Skin epidermis (tissue), 12 donors: ENCODE data around the gene PC.
A peak's percentile ranks its signal among the peaks of the same experiment; 100 is the strongest.

ENCODE experiments used
- H3K27ac ChIP-seq, 21 experiments: fragments of 200-600 bp; sonication (generic) in 11 of 21; one replicate each; pipeline ENCODE4 v1.5.0; 2020; ENCODE audit warnings: mild to moderate bottlenecking in 3 of 21, inconsistent platforms in 2 of 21, moderate library complexity in 2 of 21
- H3K4me3 ChIP-seq, 7 experiments: fragments of 200-600 bp; sonication (generic) in 2 of 7; one replicate each; pipeline ENCODE4 v1.5.0; 2020; ENCODE audit warnings: inconsistent platforms in 2 of 7, mild to moderate bottlenecking in 2 of 7, moderate library complexity in 1 of 7

Gene PC

GRCh38 chr11:66891851-66892660, 66.1 kb downstream of the PC start:
- H3K4me3 ChIP-seq: no peak overlapping the region
- H3K27ac ChIP-seq: peak overlapping the region in 3 of 21 experiments; percentile 35 to 45 (median 39)

- Histone ChIP-seq H3K27ac (no peak overlapping the region), H3K4me3 (no peak overlapping the region)
Observed at GRCh38 chr11:66889960-66890359, 68.2 kb downstream of the PC start.

DNA sequence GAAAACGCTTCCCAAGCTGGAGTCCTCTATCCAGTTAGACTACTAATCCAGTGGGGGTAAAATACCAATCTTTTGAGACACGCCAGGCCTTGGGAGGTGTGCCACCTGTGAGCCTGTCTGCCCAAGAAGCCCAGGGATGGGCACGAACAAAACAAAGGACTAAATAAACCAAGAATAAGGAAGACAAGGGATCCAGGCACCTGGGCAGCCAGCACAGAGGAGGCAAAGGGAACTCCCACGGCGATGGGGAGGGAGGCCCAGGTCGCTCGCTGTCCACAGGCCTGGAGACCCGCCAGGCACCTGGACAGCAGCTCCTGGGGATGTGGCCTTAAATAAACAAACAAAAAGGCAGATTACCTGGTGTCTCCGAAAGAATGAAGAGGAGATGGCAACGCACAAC, 69.9 kb downstream of the PC start:
- Histone ChIP-seq H3K27ac (no peak overlapping the region), H3K4me3 (no peak overlapping the region)

GRCh38 chr11:66887526-66887925, 70.7 kb downstream of the PC start:
- no peak overlapping the region for H3K4me3 ChIP-seq

GRCh38 chr11:66886671-66887221, 71.4 kb downstream of the PC start:
- H3K4me3 ChIP-seq: no peak overlapping the region
- H3K27ac ChIP-seq: peak overlapping the region in 1 of 21 experiments; percentile 27

More at GRCh38 chr11:66887526-66887925, 70.7 kb downstream of the PC start:
- H3K27ac ChIP-seq: no peak overlapping the region

- H3K4me3 ChIP-seq: no peak overlapping the region
- H3K27ac ChIP-seq: no peak overlapping the region
Observed at GRCh38 chr11:66885950-66886440, 72.2 kb downstream of the PC start.

DNA sequence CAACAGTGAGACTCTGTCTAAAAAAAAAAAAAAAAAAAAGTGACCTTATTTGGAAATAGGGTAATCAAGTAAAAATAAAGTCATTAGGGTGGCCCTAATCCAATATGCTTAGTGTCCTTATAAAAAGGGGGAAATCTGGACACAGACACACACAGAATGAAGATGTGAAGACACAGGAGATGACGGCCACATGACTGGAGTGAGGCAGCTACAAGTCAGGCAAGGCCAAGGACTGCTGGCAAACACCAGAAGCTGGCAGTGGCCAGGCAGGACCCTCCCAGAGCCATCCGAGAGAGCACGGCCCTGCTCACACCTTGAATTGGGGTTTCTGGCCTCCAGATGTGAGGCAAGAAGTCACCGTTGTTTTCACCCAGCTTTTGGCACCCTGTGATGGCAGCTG, 72.7 kb downstream of the PC start:
- no peak overlapping the region for H3K27ac ChIP-seq
- H3K4me3 ChIP-seq: no peak overlapping the region

DNA sequence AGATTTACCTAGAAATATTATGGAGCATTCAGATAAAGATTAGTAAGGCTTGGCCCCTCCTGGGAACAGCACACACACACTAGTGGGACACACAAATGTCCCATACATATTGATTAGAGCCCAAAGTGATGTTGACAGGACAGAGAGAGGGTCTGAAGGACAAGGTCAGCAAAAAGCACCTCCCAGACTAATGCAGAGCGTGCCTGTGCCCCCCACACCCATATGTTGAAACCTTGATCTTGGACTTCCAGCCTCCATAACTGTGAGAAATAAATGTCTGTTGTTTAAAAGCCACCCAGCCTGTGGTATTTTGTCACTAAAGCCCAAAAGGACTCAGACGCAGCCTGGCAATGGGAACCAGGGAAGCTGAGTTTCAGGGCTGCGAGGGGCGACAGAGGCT, 73.7 kb downstream of the PC start:
- H3K27ac ChIP-seq: no peak overlapping the region

DNA sequence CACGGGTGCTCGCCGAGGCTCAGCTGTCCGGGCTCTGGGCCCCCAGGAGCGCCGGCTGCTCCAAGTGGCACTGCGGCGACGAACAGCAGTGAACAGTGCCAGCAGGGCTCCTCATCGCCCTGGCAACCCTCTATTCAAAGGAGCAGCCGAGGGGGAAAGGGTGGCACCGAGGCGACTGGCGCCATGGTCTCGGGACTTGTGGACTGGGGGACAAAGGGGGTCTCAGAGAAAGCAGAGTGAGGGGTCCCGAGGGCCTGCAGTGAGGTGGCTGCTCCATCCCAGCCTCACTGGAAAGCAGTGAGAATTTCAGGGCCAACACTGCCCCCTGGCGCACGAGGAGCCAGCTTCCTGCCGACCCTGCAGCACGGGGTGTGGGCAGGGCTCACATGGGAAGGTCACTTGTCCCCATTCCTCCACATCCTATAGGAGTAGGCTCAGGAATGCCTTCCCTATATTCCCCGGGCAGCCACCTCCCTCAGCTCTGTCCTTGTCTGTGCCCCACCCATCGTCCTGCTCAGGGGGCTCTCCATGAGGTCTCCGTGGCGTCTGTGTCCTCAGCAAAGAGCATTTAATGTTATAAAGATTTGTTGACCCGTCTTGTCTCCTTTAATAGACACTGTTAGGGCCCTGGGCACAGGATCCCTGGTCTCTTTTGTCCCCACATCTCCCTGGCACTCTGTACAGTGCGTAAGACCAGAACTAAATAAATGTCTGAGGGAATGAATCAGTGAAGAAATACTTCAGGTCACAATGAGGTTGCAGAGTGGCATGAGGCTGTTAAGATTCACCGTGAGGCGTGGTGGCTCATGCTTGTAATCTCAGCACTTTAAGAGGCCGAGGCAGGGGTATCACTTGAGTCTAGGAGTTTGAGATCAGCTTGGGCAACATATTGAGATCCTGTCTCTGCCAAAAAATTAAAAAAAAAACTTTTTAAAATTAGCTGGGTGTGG, 74.9 kb downstream of the PC start:
- Histone ChIP-seq H3K4me3 (no peak overlapping the region), H3K27ac (peak overlapping the region in 6 of 21 experiments; percentile 21 to 67 (median 54))

More for the DNA sequence above, 73.7 kb downstream of the PC start:
- H3K4me3 ChIP-seq: no peak overlapping the region

- H3K4me3 ChIP-seq: no peak overlapping the region
- peak overlapping the region in 7 of 21 experiments; percentile 21 to 67 (median 50) for H3K27ac ChIP-seq
Observed at GRCh38 chr11:66882561-66883015, 75.6 kb downstream of the PC start.

DNA sequence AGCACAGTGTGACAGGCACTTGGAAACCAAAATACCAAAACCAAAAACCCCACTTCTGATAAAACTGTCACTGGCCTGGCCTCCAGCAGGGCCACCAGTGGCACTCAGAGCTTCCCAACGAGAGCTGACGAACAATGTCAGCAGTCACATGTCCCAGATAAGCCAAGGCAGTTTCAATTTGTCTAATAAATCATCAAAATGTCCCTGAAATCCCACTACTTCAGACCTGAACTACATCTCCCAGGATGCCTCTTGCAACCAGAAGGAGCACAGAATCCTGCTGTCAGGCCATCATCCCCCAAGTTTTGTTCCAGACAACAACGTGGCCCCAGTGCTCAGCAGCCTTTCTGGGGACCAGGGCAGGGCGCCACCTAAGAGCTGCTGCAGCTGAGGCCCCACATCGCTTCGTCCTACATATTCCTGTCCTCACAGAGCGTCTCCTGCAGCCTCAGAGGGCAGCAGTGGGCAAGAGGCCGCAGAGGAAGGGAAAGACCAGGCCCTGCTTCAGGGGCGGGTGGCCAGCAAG, 76.2 kb downstream of the PC start:
- Histone ChIP-seq H3K27ac (peak overlapping the region in 4 of 21 experiments; percentile 21 to 67 (median 62)), H3K4me3 (no peak overlapping the region)

- Histone ChIP-seq H3K27ac (peak overlapping the region in 1 of 21 experiments; percentile 60), H3K4me3 (no peak overlapping the region)
Observed at GRCh38 chr11:66881451-66881835, 76.7 kb downstream of the PC start.

- Histone ChIP-seq H3K27ac (no peak overlapping the region), H3K4me3 (no peak overlapping the region)
Observed at GRCh38 chr11:66880496-66881450, 77.4 kb downstream of the PC start.

- Histone ChIP-seq H3K4me3 (no peak overlapping the region), H3K27ac (peak overlapping the region in 1 of 21 experiments; percentile 27)
Observed at GRCh38 chr11:66879999-66880398, 78.2 kb downstream of the PC start.

DNA sequence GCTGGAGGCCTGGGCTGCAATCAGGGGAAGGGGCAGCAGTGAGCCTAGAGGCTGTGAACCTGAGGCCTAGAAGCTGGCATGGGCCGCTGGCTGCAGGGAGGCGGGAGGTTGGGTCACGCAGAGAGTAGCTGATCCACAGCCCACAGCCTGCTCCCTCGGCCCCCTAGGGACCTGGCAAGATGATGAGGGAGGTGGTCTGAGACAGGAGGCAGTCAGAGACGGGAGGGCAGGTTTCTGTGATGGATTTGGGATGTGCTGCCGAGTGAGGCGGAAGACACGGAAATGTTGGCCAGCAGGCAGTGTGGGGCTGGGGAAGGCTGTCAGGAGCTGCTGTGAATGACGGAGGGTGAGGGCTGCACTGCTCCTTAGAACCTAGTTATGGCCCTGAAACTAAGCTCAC, 78.6 kb downstream of the PC start:
- Histone ChIP-seq H3K4me3 (no peak overlapping the region), H3K27ac (peak overlapping the region in 1 of 21 experiments; percentile 27)

DNA sequence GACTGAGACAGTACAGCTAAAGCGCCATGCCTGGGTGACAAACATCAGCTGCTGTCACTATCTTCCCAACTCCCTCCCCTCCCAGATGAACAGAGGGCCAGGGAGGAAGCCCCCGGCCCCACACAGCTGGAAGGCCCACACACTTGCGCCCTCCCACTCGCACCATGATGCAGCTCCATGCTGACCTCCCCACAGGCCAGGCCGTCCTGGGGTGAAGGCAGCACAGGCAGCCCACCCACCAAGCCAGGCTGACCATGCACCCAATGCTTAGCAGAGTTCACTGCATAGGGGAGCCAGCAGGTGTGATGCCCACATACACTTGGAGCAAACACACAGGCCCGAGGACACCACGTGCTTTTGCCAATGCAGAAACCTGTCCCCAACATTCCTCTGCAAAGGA, 79.2 kb downstream of the PC start:
- Histone ChIP-seq H3K4me3 (no peak overlapping the region), H3K27ac (peak overlapping the region in 1 of 21 experiments; percentile 59)

DNA sequence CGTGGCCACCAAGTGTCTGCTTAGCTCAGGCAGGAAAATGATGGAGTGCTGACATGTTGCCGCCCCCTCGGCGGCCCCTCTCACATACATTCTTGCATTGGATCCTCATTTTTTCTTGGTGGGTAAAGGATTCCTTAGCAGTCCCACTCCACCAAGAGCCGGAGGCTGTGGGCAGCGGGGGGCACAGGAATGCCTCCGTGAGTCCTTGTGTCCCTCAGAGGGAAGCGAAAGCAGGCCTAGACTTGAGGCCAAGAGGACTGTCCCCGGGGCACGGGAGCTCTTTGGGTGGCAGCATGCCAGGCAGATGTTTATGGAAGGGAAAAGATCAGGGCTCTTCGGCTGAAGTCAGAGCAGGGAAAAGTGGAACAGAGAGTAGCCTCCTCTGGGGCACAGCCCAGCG, 79.7 kb downstream of the PC start:
- Histone ChIP-seq H3K4me3 (no peak overlapping the region), H3K27ac (peak overlapping the region in 2 of 21 experiments; percentile 12 to 59)

DNA sequence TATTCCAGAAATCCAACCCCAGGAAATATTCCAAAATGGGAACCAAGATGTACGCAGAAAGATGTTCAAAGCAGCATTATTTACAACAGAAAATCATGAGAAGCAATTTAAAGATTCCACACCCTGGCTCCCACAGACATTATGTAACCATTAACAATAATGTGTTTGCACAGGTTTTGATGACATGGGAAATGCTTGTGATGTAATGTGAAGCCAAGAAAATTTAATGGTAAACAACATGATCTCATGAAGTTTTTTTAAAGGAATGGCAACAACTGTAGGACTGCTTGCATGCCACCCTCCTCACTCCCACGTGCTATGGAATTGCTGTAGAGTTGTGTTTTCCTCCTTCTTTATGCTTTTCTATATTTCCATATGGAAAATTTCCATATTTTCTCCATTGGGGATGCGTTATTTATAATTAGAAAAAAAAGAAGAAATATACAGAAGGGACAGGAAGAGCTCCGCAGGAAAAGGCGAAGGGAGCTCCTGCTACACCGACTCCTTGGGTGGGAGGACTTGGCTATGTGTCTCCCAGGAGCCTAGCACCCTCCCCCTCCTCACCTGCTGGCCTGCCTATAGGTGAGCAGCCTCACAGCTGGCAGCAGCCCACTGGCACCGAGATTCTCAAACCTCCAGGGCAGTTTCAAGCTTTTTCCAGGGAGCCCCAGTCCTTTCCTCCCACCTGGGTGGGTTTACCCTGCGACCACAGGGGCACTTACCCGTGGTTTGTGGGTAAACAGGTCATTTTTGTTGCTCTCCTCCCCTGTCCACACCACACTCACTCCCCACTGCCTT, 80.4 kb downstream of the PC start:
- Histone ChIP-seq H3K27ac (peak overlapping the region in 2 of 21 experiments; percentile 12 to 59), H3K4me3 (no peak overlapping the region)
